OCI-LY1 (cell line): ENCODE data around the gene SERTAD2.

Source experiments
- H2AFZ ChIP-seq: fragments of 200-600 bp; sonication (generic), shearing (Covaris generic); 2 replicates; pipeline ENCODE4 v1.6.0; 2014; ENCODE audit warnings: antibody characterized with exemption, mild to moderate bottlenecking, low read length
- H3F3A ChIP-seq: fragments of 200-600 bp; sonication (generic), shearing (Covaris generic); 2 replicates; pipeline ENCODE4 v1.6.0; 2014; ENCODE audit warnings: mild to moderate bottlenecking, antibody characterized with exemption, low read length, moderate library complexity; ENCODE audit not compliant: insufficient read depth
- H3K27ac ChIP-seq: fragments of 200-600 bp; sonication (generic); 2 replicates; pipeline ENCODE4 v1.5.1; 2014; ENCODE audit warnings: low read length, mixed run types, mild to moderate bottlenecking, low read depth; ENCODE audit not compliant: poor library complexity, severe bottlenecking
- H3K27me3 ChIP-seq: fragments of 200-600 bp; sonication (generic); 2 replicates; pipeline ENCODE4 v1.6.0; 2014; ENCODE audit warnings: antibody characterized with exemption, mild to moderate bottlenecking, low read length, moderate library complexity; ENCODE audit not compliant: insufficient read depth
- H3K36me3 ChIP-seq: fragments of 200-600 bp; sonication (generic); 2 replicates; pipeline ENCODE4 v1.6.1; 2014; ENCODE audit warnings: mild to moderate bottlenecking, antibody characterized with exemption, low read length, moderate library complexity, mixed read lengths; ENCODE audit not compliant: insufficient read depth
- H3K4me1 ChIP-seq: fragments of 200-600 bp; sonication (generic); 2 replicates; pipeline ENCODE4 v1.5.1; 2014; ENCODE audit warnings: mild to moderate bottlenecking, low read length, moderate library complexity; ENCODE audit not compliant: insufficient read depth, severe bottlenecking
- H3K4me2 ChIP-seq: fragments of 200-600 bp; sonication (generic), shearing (Covaris generic); 2 replicates; pipeline ENCODE4 v1.6.1; 2014; ENCODE audit warnings: low read length
- H3K4me3 ChIP-seq: fragments of 200-600 bp; sonication (generic); 2 replicates; pipeline ENCODE4 v1.5.1; 2014; ENCODE audit warnings: low read length, low read depth, mild to moderate bottlenecking, mixed read lengths; ENCODE audit not compliant: poor library complexity, severe bottlenecking
- H3K79me2 ChIP-seq: fragments of 200-600 bp; shearing (Covaris generic); 2 replicates; pipeline ENCODE4 v1.6.1; 2016; ENCODE audit warnings: mixed run types, low read length, mixed read lengths; ENCODE audit not compliant: insufficient read depth
- H3K9ac ChIP-seq: fragments of 200-600 bp; sonication (generic), shearing (Covaris generic); 2 replicates; pipeline ENCODE4 v1.6.1; 2014; ENCODE audit warnings: mild to moderate bottlenecking, low read length, mixed read lengths
- H3K9me2 ChIP-seq: fragments of 200-600 bp; sonication (generic), shearing (Covaris generic); 2 replicates; pipeline ENCODE4 v1.6.1; 2014; ENCODE audit warnings: low read depth, mild to moderate bottlenecking, low read length, mixed read lengths
- H3K9me3 ChIP-seq: fragments of 200-600 bp; shearing (Covaris generic); 2 replicates; pipeline ENCODE4 v1.6.1; 2014; ENCODE audit warnings: low read length, mixed read lengths
- H4K20me1 ChIP-seq: fragments of 200-600 bp; sonication (generic), shearing (Covaris generic); 2 replicates; pipeline ENCODE4 v1.6.0; 2016; ENCODE audit warnings: mild to moderate bottlenecking, low read length; ENCODE audit not compliant: insufficient read depth
- EZH2 ChIP-seq: fragments of 200-600 bp; sonication (generic), shearing (Covaris generic); IDR thresholded peaks from 2 replicates; pipeline ENCODE4 v1.8.0; 2017; ENCODE audit warnings: borderline replicate concordance, mixed run types, mild to moderate bottlenecking, antibody characterized with exemption, low read length, moderate library complexity, mixed read lengths
- TF ChIP-seq, protein P1 (sequence below): fragments of 200-600 bp; sonication (generic), shearing (Covaris generic); IDR thresholded peaks from 2 replicates; pipeline ENCODE4 v1.5.1; 2017; ENCODE audit warnings: mild to moderate bottlenecking, antibody characterized with exemption, low read length, moderate library complexity, mixed read lengths

SERTAD2 gene

DNA sequence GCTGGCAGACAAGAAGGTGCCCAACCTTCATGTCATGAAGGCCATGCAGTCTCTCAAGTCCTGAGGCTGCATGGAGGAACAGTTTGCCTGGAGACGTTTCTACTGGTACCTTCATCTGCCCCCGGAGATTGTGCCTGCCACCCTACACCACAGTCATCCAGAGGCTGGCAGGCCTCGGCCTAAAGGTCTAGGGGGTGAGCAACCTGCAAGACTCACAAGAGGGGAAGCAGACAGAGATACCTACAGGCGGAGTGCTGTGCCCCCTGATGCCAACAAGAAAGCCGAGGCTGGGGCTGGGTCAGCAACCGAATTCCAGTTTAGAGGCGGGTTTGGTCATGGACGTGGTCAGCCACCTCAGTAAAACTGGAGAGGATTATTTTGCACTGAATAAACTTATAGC lies 12.0 kb upstream of the SERTAD2 start:
- Histone ChIP-seq H3K27ac (peak overlapping the region; percentile 99), H3K9me2 (no peaks in the 10 kb centered on the region), H4K20me1 (no peaks in the 10 kb centered on the region), H3K27me3 (no peaks in the 10 kb centered on the region), H3K9ac (peak overlapping the region; percentile 18; the same call in 1 of the 2 replicates), H3K79me2 (peaks cover 3% of the 10 kb centered on the region), H3K36me3 (no peaks in the 10 kb centered on the region), H3F3A (no peaks in the 10 kb centered on the region), H3K4me3 (no peak overlapping the region), H3K4me2 (no peak overlapping the region; the same call in 1 of the 2 replicates), H3K4me1 (peaks cover 99% of the 10 kb centered on the region), H3K9me3 (no peaks in the 10 kb centered on the region), H2AFZ (no peak overlapping the region)
- TF ChIP-seq EZH2 = no peak
- TF ChIP-seq, protein P1, sequence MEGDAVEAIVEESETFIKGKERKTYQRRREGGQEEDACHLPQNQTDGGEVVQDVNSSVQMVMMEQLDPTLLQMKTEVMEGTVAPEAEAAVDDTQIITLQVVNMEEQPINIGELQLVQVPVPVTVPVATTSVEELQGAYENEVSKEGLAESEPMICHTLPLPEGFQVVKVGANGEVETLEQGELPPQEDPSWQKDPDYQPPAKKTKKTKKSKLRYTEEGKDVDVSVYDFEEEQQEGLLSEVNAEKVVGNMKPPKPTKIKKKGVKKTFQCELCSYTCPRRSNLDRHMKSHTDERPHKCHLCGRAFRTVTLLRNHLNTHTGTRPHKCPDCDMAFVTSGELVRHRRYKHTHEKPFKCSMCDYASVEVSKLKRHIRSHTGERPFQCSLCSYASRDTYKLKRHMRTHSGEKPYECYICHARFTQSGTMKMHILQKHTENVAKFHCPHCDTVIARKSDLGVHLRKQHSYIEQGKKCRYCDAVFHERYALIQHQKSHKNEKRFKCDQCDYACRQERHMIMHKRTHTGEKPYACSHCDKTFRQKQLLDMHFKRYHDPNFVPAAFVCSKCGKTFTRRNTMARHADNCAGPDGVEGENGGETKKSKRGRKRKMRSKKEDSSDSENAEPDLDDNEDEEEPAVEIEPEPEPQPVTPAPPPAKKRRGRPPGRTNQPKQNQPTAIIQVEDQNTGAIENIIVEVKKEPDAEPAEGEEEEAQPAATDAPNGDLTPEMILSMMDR = no peak

DNA sequence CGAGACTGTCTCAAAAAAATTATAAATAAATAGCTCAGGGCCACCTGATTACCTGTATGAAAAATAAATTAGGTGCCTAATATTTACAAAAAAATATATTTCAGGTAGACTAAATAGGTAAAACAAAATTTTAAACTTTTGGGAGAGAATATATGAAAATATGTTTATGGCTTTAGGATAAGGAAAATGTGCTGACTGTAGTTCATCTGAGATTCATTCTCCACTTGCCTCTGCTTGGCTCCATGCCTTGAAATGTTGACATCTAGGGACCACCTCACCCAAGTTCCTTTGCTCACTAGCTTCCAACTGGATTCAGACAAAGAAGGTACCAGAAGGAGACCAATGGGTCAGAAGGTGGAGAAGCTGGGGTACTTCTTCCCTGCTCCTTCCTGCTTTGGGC lies 9.7 kb upstream of the SERTAD2 start:
- no peak overlapping the region for H3K4me3 ChIP-seq
- peak overlapping the region; percentile 99 for H3K27ac ChIP-seq
- no peaks in the 10 kb centered on the region for H3K27me3 ChIP-seq
- peaks cover 100% of the 10 kb centered on the region for H3K4me1 ChIP-seq
- no peaks in the 10 kb centered on the region for H3F3A ChIP-seq
- no peaks in the 10 kb centered on the region for H3K36me3 ChIP-seq
- H3K9me3 ChIP-seq = no peaks in the 10 kb centered on the region
- no peak overlapping the region; the same call in 1 of the 2 replicates for H3K9ac ChIP-seq
- no peaks in the 10 kb centered on the region for H4K20me1 ChIP-seq
- TF ChIP-seq EZH2 = no peak
- TF ChIP-seq, protein P1 = no peak
- no peak overlapping the region for H2AFZ ChIP-seq
- no peaks in the 10 kb centered on the region for H3K9me2 ChIP-seq
- H3K4me2 ChIP-seq = no peak overlapping the region
- H3K79me2 ChIP-seq = peaks cover 8% of the 10 kb centered on the region

DNA sequence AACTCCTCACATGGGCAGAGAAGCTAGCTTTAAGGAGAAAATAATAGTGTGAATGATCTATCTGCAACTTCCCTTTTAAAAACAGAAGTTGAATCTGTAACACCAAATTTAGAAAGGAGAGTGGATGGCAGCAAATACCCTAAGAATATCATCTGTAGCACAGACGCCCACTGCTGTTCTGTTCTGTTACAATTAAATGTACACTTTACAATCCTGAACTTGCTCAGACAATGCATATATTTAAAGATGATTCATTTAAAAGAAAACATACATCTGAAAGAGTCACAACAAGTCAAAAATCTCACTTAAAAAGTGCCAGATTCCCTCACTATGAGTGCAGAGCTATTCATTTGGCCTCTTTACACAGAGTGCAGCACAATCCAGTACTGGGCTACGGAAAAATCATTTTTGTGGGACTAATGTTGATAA lies 8.0 kb upstream of the SERTAD2 start:
- Histone ChIP-seq H3K79me2 (peaks cover 8% of the 10 kb centered on the region), H3K9me3 (no peaks in the 10 kb centered on the region), H3K4me2 (peak overlapping the region; percentile 67), H3K4me1 (peaks cover 100% of the 10 kb centered on the region), H4K20me1 (no peaks in the 10 kb centered on the region), H3K9ac (peak overlapping the region; percentile 57), H3F3A (peaks cover 13% of the 10 kb centered on the region), H2AFZ (no peak overlapping the region), H3K4me3 (peak overlapping the region; percentile 14), H3K27ac (peak overlapping the region; percentile 99), H3K27me3 (no peaks in the 10 kb centered on the region), H3K36me3 (no peaks in the 10 kb centered on the region), H3K9me2 (no peaks in the 10 kb centered on the region)
- TF ChIP-seq, protein P1 = peak; percentile 47
- no peak for TF ChIP-seq EZH2
